SK-N-SH (cell line): Measurements from ENCODE around the gene COL5A1. TPM values are rescaled to one million over a fixed set of nuclear protein-coding genes. Genes with fewer than 3 reads are reported as not detected.

ENCODE experiments used
- CTCF ChIA-PET: fragments of 300-600, 350-600 bp; formaldehyde crosslinking; extraction: SDS; loops from one replicate; lab custom pipeline; 2021; lab: Yijun Ruan, JAX
- POLR2A ChIA-PET: fragments of 350-600 bp; sonication (Branson Sonifier 250); formaldehyde crosslinking; extraction: SDS; loops from one replicate; lab custom pipeline; 2020; ENCODE audit warnings: antibody characterized with exemption, inconsistent platforms; lab: Yijun Ruan, JAX
- DNase-seq: peaks from one replicate; pipeline ENCODE4 v3.0.0; 2012
- H2AFZ ChIP-seq: fragments of 200-600 bp; sonication (generic); 2 replicates; pipeline ENCODE4 v1.8.1; 2016; ENCODE audit warnings: antibody characterized with exemption, mild to moderate bottlenecking, low read depth
- H3F3A ChIP-seq: fragments of 200-600 bp; sonication (generic); replicated peaks from 2 replicates; pipeline ENCODE3; 2016; ENCODE audit warnings: antibody characterized with exemption, mild to moderate bottlenecking; ENCODE audit not compliant: insufficient read depth
- H3K27ac ChIP-seq, 2 experiments: fragments of 200-500 bp in 1 of 2; fragments of 200-600 bp in 1 of 2; sonication (Bioruptor generic) in 1 of 2; sonication (generic), shearing (Covaris generic) in 1 of 2; 2 replicates each; pipeline versions ENCODE4 v1.5.1 to v1.6.1; 2014 to 2016; ENCODE audit warnings: low read depth in 2 of 2, inconsistent platforms in 1 of 2, low read length in 1 of 2, mild to moderate bottlenecking in 1 of 2, mixed read lengths in 1 of 2
- H3K27me3 ChIP-seq: fragments of 200-600 bp; sonication (generic), shearing (Covaris generic); 2 replicates; pipeline ENCODE4 v1.6.1; 2016; ENCODE audit warnings: mixed run types; ENCODE audit not compliant: insufficient read depth
- H3K36me3 ChIP-seq, 2 experiments: fragments of 200-500 bp in 1 of 2; fragments of 200-600 bp in 1 of 2; sonication (Bioruptor generic) in 1 of 2; sonication (generic) in 1 of 2; replicated peaks in 1 of 2; 2 replicates each; pipeline versions ENCODE3 to v1.5.1; 2014 to 2016; ENCODE audit warnings: low read length in 1 of 2, mild to moderate bottlenecking in 1 of 2; ENCODE audit not compliant: insufficient read depth in 2 of 2, control insufficient read depth in 1 of 2
- H3K4me1 ChIP-seq, 2 experiments: fragments of 200-500 bp in 1 of 2; fragments of 200-600 bp in 1 of 2; sonication (Bioruptor generic) in 1 of 2; sonication (generic), shearing (Covaris generic) in 1 of 2; 2 replicates each; pipeline versions ENCODE4 v1.5.1 to v1.6.1; 2014 to 2016; ENCODE audit warnings: low read depth in 1 of 2, low read length in 1 of 2, mixed run types in 1 of 2; ENCODE audit not compliant: insufficient read depth in 2 of 2, control insufficient read depth in 1 of 2
- H3K4me2 ChIP-seq: fragments of 200-600 bp; sonication (generic), shearing (Covaris generic); 2 replicates; pipeline ENCODE4 v1.6.1; 2017; ENCODE audit warnings: mixed run types
- H3K4me3 ChIP-seq, 2 experiments: fragments of 200-500 bp in 1 of 2; fragments of 200-600 bp in 1 of 2; sonication (Bioruptor generic) in 1 of 2; sonication (generic), shearing (Covaris generic) in 1 of 2; 2 replicates each; pipeline versions ENCODE4 v1.5.1 to v1.8.1; 2014 to 2016; ENCODE audit warnings: low read depth in 2 of 2, inconsistent platforms in 1 of 2, low read length in 1 of 2, mild to moderate bottlenecking in 1 of 2, mixed read lengths in 1 of 2, moderate library complexity in 1 of 2
- H3K79me2 ChIP-seq: fragments of 200-600 bp; sonication (generic); 2 replicates; pipeline ENCODE4 v1.8.1; 2017; ENCODE audit warnings: mild to moderate bottlenecking; ENCODE audit not compliant: insufficient read depth
- H3K9ac ChIP-seq: fragments of 200-600 bp; sonication (generic); 2 replicates; pipeline ENCODE4 v1.6.1; 2017; ENCODE audit warnings: mixed run types
- H3K9me2 ChIP-seq: fragments of 200-600 bp; sonication (generic); 2 replicates; pipeline ENCODE4 v1.6.1; 2017; ENCODE audit warnings: mixed run types
- H3K9me3 ChIP-seq: fragments of 200-600 bp; sonication (generic); 2 replicates; pipeline ENCODE4 v1.6.1; 2017; ENCODE audit warnings: mixed run types, mild to moderate bottlenecking, moderate library complexity
- H4K20me1 ChIP-seq: fragments of 200-600 bp; sonication (generic); 2 replicates; pipeline ENCODE4 v1.6.1; 2017; ENCODE audit warnings: mild to moderate bottlenecking, mixed run types; ENCODE audit not compliant: insufficient read depth
- CTCF ChIP-seq: fragments of 200-600 bp; sonication (generic); IDR thresholded peaks from 2 replicates; pipeline ENCODE4 v1.6.1; 2017; ENCODE audit warnings: antibody characterized with exemption, mild to moderate bottlenecking, moderate library complexity
- ELF1 ChIP-seq: IDR thresholded peaks from 2 replicates; pipeline ENCODE4 v1.4.0; 2012
- EZH2phosphoT487 ChIP-seq: fragments of 200-600 bp; sonication (generic); IDR thresholded peaks from 2 replicates; pipeline ENCODE4 v1.6.1; 2017; ENCODE audit warnings: low read depth, mixed run types, mild to moderate bottlenecking, antibody characterized with exemption, moderate library complexity, borderline replicate concordance
- FOSL2 ChIP-seq: IDR thresholded peaks from 2 replicates; pipeline ENCODE4 v1.4.0; 2012; ENCODE audit warnings: low read depth, mild to moderate bottlenecking, moderate library complexity, borderline replicate concordance
- JUND ChIP-seq: IDR thresholded peaks from 2 replicates; pipeline ENCODE4 v1.4.0; 2012
- MAX ChIP-seq: IDR thresholded peaks from 2 replicates; pipeline ENCODE4 v1.4.0; 2012; ENCODE audit warnings: low read depth
- POLR2AphosphoS5 ChIP-seq: IDR thresholded peaks from 2 replicates; pipeline ENCODE4 v1.6.1; 2012; ENCODE audit warnings: low read depth, low read length
- RFX5 ChIP-seq: IDR thresholded peaks from 2 replicates; pipeline ENCODE4 v1.6.1; 2012; ENCODE audit warnings: mild to moderate bottlenecking, improper control_type of control experiment, low read length
- SIN3A ChIP-seq: IDR thresholded peaks from 2 replicates; pipeline ENCODE4 v1.6.1; 2012; ENCODE audit warnings: low read depth, mild to moderate bottlenecking, low read length, moderate library complexity, borderline replicate concordance
- SMC3 ChIP-seq: IDR thresholded peaks from 2 replicates; pipeline ENCODE4 v1.6.1; 2012; ENCODE audit warnings: low read depth, low read length, improper control_type of control experiment
- TCF12 ChIP-seq: IDR thresholded peaks from 2 replicates; pipeline ENCODE4 v1.4.0; 2012
- WGBS: methylation state at CpG from one replicate; pipeline ENCODE4 v1.1.6; 2017; ENCODE audit warnings: low lambda C conversion rate; 5-methylcytosine and 5-hydroxymethylcytosine counted together
- polyA plus RNA-seq, 3 experiments: library from polyadenylated mRNA; depleted of rRNA; stranded (reverse); fragments of >200 nt; gene quantifications; 2 replicates each; pipeline ENCODE4 v1.2.3, GENCODE V29; 2012
- TF ChIP-seq, protein P1 (sequence below): IDR thresholded peaks from 2 replicates; pipeline ENCODE4 v1.6.1; 2012; ENCODE audit warnings: mild to moderate bottlenecking, low read depth, low read length, moderate library complexity

Gene COL5A1
- polyA plus RNA-seq, 1 of the 3 experiments (the other 2 are of a cell fraction) = 73.8 TPM

GRCh38 chr9:134808447-134808792 is 166.8 kb downstream of the COL5A1 start:
- Histone ChIP-seq H3K36me3 (peaks cover 65 to 72% of the 10 kb centered on the region in 2 experiments), H4K20me1 (peaks cover 19% of the 10 kb centered on the region; the same call in 1 of the 2 replicates), H3K4me1 (peaks cover 0 to 12% of the 10 kb centered on the region in 2 experiments; a peak in 3 of 4 replicates), H3K9ac (no peak overlapping the region), H2AFZ (no peak overlapping the region), H3K4me2 (no peak overlapping the region), H3K9me3 (no peaks in the 10 kb centered on the region), H3K4me3 (no peak overlapping the region), H3F3A (peaks cover 50% of the 10 kb centered on the region), H3K9me2 (no peaks in the 10 kb centered on the region), H3K27me3 (no peaks in the 10 kb centered on the region), H3K27ac (no peak overlapping the region), H3K79me2 (peaks cover 3% of the 10 kb centered on the region; the same call in 1 of the 2 replicates)
- 89% methylated on average over 6 of the region's 6 CpGs for WGBS
- TF ChIP-seq ELF1 (no peak), TCF12 (no peak), CTCF (no peak)
- POLR2A ChIA-PET = no interaction called here
- CTCF ChIA-PET = no interaction called here
- DNase-seq = no peak

GRCh38 chr9:134809292-134809691 is 167.7 kb downstream of the COL5A1 start:
- H3K4me2 ChIP-seq = no peak overlapping the region
- CTCF ChIA-PET = no interaction called here
- peaks cover 0 to 12% of the 10 kb centered on the region in 2 experiments; a peak in 3 of 4 replicates for H3K4me1 ChIP-seq
- no peak overlapping the region for H2AFZ ChIP-seq
- peaks cover 46% of the 10 kb centered on the region for H3F3A ChIP-seq
- peak overlapping the region in 1 of 2 experiments; percentile 60; a peak in 1 of 4 replicates for H3K27ac ChIP-seq
- no peak overlapping the region for H3K9ac ChIP-seq
- 92% methylated on average over 15 of the region's 15 CpGs for WGBS
- no peak for TF ChIP-seq POLR2AphosphoS5
- TF ChIP-seq SIN3A = no peak
- TF ChIP-seq EZH2phosphoT487 = no peak
- no peak for TF ChIP-seq ELF1
- TF ChIP-seq SMC3 = no peak
- H3K4me3 ChIP-seq = no peak overlapping the region
- peaks cover 3% of the 10 kb centered on the region; the same call in 1 of the 2 replicates for H3K79me2 ChIP-seq
- no peaks in the 10 kb centered on the region for H3K9me3 ChIP-seq
- POLR2A ChIA-PET = no interaction called here
- DNase-seq = no peak
- peaks cover 64 to 75% of the 10 kb centered on the region in 2 experiments for H3K36me3 ChIP-seq
- no peaks in the 10 kb centered on the region for H3K27me3 ChIP-seq
- H3K9me2 ChIP-seq = no peaks in the 10 kb centered on the region
- peaks cover 21% of the 10 kb centered on the region; the same call in 1 of the 2 replicates for H4K20me1 ChIP-seq

DNA sequence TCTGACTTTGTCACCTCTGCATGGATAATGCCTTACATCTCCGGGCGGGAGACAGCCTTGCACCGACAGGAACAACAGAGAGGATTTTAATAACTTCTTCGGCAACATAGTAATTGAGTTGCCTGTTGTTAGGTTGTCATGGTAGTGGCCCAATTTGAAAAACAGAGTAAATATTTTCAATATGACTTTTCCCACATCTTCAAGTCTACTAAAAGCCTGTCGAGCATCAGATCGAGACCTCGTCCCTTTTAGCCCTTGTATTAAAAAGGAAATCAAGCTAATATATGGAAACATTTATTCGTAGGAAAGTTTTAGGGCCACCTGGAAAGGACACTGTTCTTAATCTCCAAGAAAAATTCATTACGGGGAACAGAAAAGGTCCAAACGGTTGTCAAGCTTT is 168.2 kb downstream of the COL5A1 start:
- POLR2A ChIA-PET = no interaction called here
- Histone ChIP-seq H3K4me3 (no peak overlapping the region), H3K4me2 (no peak overlapping the region), H3K79me2 (peaks cover 5% of the 10 kb centered on the region; the same call in 1 of the 2 replicates), H3K36me3 (peaks cover 60 to 75% of the 10 kb centered on the region in 2 experiments), H3K9me2 (no peaks in the 10 kb centered on the region), H3K9me3 (no peaks in the 10 kb centered on the region), H3K27me3 (no peaks in the 10 kb centered on the region), H4K20me1 (peaks cover 23% of the 10 kb centered on the region; the same call in 1 of the 2 replicates), H3K27ac (peak overlapping the region in 1 of 2 experiments; percentile 60; a peak in 1 of 4 replicates), H2AFZ (no peak overlapping the region), H3F3A (peaks cover 42% of the 10 kb centered on the region), H3K9ac (no peak overlapping the region), H3K4me1 (peaks cover 0 to 12% of the 10 kb centered on the region in 2 experiments; a peak in 3 of 4 replicates)
- DNase-seq = no peak
- CTCF ChIA-PET = interaction anchor here (1.0 kb wide), 1 partner anchor 32 kb away, joined by 3 read pairs; no protein-coding TSS in a partner anchor
- TF ChIP-seq, protein P1, sequence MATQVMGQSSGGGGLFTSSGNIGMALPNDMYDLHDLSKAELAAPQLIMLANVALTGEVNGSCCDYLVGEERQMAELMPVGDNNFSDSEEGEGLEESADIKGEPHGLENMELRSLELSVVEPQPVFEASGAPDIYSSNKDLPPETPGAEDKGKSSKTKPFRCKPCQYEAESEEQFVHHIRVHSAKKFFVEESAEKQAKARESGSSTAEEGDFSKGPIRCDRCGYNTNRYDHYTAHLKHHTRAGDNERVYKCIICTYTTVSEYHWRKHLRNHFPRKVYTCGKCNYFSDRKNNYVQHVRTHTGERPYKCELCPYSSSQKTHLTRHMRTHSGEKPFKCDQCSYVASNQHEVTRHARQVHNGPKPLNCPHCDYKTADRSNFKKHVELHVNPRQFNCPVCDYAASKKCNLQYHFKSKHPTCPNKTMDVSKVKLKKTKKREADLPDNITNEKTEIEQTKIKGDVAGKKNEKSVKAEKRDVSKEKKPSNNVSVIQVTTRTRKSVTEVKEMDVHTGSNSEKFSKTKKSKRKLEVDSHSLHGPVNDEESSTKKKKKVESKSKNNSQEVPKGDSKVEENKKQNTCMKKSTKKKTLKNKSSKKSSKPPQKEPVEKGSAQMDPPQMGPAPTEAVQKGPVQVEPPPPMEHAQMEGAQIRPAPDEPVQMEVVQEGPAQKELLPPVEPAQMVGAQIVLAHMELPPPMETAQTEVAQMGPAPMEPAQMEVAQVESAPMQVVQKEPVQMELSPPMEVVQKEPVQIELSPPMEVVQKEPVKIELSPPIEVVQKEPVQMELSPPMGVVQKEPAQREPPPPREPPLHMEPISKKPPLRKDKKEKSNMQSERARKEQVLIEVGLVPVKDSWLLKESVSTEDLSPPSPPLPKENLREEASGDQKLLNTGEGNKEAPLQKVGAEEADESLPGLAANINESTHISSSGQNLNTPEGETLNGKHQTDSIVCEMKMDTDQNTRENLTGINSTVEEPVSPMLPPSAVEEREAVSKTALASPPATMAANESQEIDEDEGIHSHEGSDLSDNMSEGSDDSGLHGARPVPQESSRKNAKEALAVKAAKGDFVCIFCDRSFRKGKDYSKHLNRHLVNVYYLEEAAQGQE = no peak
- TF ChIP-seq RFX5 (no peak), SIN3A (no peak), MAX (no peak), JUND (no peak), FOSL2 (no peak), EZH2phosphoT487 (no peak)
- 94% methylated on average over 10 of the region's 10 CpGs for WGBS
